OCI-LY7 (cell line): Measurements from ENCODE around the gene ETFB. TPM values are rescaled to one million over a fixed set of nuclear protein-coding genes. Genes with fewer than 3 reads are reported as not detected.

Experiments
- BruUV-seq: library from RNA; stranded (reverse); fragments of 400-500 nt; replicated peaks from 2 replicates; lab custom pipeline; 2021; lab: Mats Ljungman, UMichigan
- CTCF ChIA-PET: fragments of 300-600 bp; sonication (Branson Sonifier 250); formaldehyde crosslinking; loops from one replicate; lab custom pipeline; 2022; ENCODE audit warnings: antibody characterized with exemption; ENCODE audit not compliant: unreplicated experiment; lab: Charles Lee
- POLR2A ChIA-PET: fragments of 300-600 bp; sonication (Branson Sonifier 250); formaldehyde crosslinking; loops from one replicate; lab custom pipeline; 2022; ENCODE audit warnings: antibody characterized with exemption; lab: Charles Lee
- DNase-seq: peaks from one replicate; pipeline ENCODE4 v3.0.0-alpha.2; 2015; ENCODE audit warnings: low spot score
- H2AFZ ChIP-seq: fragments of 200-600 bp; sonication (generic), shearing (Covaris generic); 2 replicates; pipeline ENCODE4 v1.6.1; 2014; ENCODE audit warnings: mild to moderate bottlenecking, antibody characterized with exemption, low read length, moderate library complexity
- H3K27ac ChIP-seq: fragments of 200-600 bp; sonication (generic); 2 replicates; pipeline ENCODE4 v1.5.1; 2014; ENCODE audit warnings: mixed run types, low read depth, mild to moderate bottlenecking, moderate library complexity, low read length, inconsistent platforms; ENCODE audit not compliant: poor library complexity, severe bottlenecking
- H3K36me3 ChIP-seq: fragments of 200-600 bp; sonication (generic); 2 replicates; pipeline ENCODE4 v1.6.1; 2014; ENCODE audit warnings: mild to moderate bottlenecking, antibody characterized with exemption, low read length, moderate library complexity, mixed read lengths; ENCODE audit not compliant: insufficient read depth
- H3K4me1 ChIP-seq: fragments of 200-600 bp; sonication (generic); 2 replicates; pipeline ENCODE4 v1.5.1; 2014; ENCODE audit warnings: mild to moderate bottlenecking, low read length; ENCODE audit not compliant: insufficient read depth, poor library complexity, severe bottlenecking
- H3K4me2 ChIP-seq: fragments of 200-600 bp; sonication (generic); 2 replicates; pipeline ENCODE4 v1.6.1; 2014; ENCODE audit warnings: mild to moderate bottlenecking, low read length
- H3K4me3 ChIP-seq: fragments of 200-600 bp; sonication (generic); 2 replicates; pipeline ENCODE4 v1.5.1; 2014; ENCODE audit warnings: mild to moderate bottlenecking, low read depth, low read length; ENCODE audit not compliant: poor library complexity, severe bottlenecking
- H3K79me2 ChIP-seq: fragments of 200-600 bp; sonication (generic); 2 replicates; pipeline ENCODE4 v1.6.1; 2016; ENCODE audit warnings: low read depth, mild to moderate bottlenecking, low read length, moderate library complexity, mixed read lengths; ENCODE audit not compliant: insufficient read depth
- H3K9me2 ChIP-seq: fragments of 200-600 bp; sonication (generic); 2 replicates; pipeline ENCODE4 v1.6.1; 2016; ENCODE audit warnings: mild to moderate bottlenecking, low read length, mixed read lengths; ENCODE audit not compliant: insufficient read depth
- H3K9me3 ChIP-seq: fragments of 200-600 bp; sonication (generic); 2 replicates; pipeline ENCODE4 v1.6.1; 2014; ENCODE audit warnings: mild to moderate bottlenecking, mixed run types, low read length, mixed read lengths
- H4K20me1 ChIP-seq: fragments of 200-600 bp; sonication (generic); 2 replicates; pipeline ENCODE4 v1.6.1; 2014; ENCODE audit warnings: mild to moderate bottlenecking, antibody characterized with exemption, low read length, moderate library complexity, mixed read lengths; ENCODE audit not compliant: insufficient read depth
- EZH2phosphoT487 ChIP-seq: fragments of 200-600 bp; sonication (generic); IDR thresholded peaks from 2 replicates; pipeline ENCODE4 v1.6.1; 2018; ENCODE audit warnings: low read depth, borderline replicate concordance, mild to moderate bottlenecking, mixed run types, antibody characterized with exemption, low read length, moderate library complexity, mixed read lengths
- intact Hi-C: fragments of 100-400 bp; cut with micrococcal nuclease; formaldehyde crosslinking; loops from one replicate; pipeline ENCODE4 v1.10.0; 2022; ENCODE audit not compliant: unreplicated experiment
- total RNA-seq, 2 experiments: library from RNA; depleted of rRNA in 1 of 2; stranded (reverse); fragments of >200 nt in 1 of 2; shearing (Covaris generic) in 1 of 2; gene quantifications; 2 replicates each; pipeline ENCODE4 v1.2.3, GENCODE V29; 2014 to 2022
- TF ChIP-seq, protein P1 (sequence below): fragments of 200-600 bp; sonication (generic); conservative IDR thresholded peaks from 2 replicates; pipeline ENCODE4 v1.5.1; 2014; ENCODE audit warnings: mild to moderate bottlenecking, antibody characterized with exemption, low read length, moderate library complexity, mixed read lengths

Gene ETFB
- total RNA-seq, 2 experiments from 2014 or later, result 58.2 to 71.6 TPM

- no peak for DNase-seq
- no peak for TF ChIP-seq EZH2phosphoT487
- TF ChIP-seq, protein P1, sequence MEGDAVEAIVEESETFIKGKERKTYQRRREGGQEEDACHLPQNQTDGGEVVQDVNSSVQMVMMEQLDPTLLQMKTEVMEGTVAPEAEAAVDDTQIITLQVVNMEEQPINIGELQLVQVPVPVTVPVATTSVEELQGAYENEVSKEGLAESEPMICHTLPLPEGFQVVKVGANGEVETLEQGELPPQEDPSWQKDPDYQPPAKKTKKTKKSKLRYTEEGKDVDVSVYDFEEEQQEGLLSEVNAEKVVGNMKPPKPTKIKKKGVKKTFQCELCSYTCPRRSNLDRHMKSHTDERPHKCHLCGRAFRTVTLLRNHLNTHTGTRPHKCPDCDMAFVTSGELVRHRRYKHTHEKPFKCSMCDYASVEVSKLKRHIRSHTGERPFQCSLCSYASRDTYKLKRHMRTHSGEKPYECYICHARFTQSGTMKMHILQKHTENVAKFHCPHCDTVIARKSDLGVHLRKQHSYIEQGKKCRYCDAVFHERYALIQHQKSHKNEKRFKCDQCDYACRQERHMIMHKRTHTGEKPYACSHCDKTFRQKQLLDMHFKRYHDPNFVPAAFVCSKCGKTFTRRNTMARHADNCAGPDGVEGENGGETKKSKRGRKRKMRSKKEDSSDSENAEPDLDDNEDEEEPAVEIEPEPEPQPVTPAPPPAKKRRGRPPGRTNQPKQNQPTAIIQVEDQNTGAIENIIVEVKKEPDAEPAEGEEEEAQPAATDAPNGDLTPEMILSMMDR, result no peak
- no peaks in the 10 kb centered on the region for H3K79me2 ChIP-seq
- no peak overlapping the region for H3K4me2 ChIP-seq
- H3K27ac ChIP-seq, result no peak overlapping the region
- H3K36me3 ChIP-seq, result no peaks in the 10 kb centered on the region
- no peaks in the 10 kb centered on the region for H4K20me1 ChIP-seq
- ChIA-PET CTCF (no interaction called here), POLR2A (no interaction called here)
- H3K4me1 ChIP-seq, result no peaks in the 10 kb centered on the region
- no peak overlapping the region for H3K4me3 ChIP-seq
- intact Hi-C loops, result no loop called here
- H3K9me2 ChIP-seq, result no peaks in the 10 kb centered on the region
- H3K9me3 ChIP-seq, result no peaks in the 10 kb centered on the region
- H2AFZ ChIP-seq, result no peak overlapping the region
- no TSS peak for BruUV-seq
These were observed 68.8 kb downstream of the ETFB start for GRCh38 chr19:51297406-51297805.

DNA sequence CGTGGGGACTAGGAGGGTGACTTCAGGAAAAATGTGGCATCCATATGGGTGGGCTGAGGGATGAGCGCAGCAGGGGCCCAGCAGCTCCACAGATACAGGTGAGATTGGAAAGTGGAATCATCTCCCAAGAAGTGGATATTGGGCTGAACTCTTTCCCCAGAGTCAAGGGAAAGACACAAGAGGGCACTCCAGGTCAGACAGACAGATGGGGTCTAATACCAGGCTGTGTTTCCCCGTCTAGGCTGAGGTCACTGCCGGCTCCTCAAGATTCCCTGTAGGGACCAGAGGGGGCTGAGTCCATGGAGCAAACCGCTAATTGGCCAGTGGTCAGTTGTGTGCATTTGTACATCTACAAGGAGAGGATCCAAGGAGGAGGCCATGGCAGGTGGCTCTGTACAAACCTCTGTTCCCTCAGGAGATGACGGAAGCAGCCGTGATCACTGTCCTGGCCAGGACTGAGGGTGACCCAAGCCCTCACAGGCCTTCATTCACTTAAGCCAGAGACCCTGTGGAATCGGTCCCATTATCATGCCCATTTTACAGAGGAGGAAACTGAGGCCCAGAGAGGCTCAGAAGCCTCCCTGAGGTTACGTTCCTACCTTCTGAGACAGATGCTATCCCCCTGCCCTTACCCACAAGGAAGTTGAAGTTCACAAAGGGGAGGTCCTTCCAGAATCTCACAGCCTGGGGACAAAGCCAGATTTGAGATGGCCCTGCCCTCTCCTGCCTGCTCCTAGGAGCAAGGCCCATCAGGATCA, 69.7 kb downstream of the ETFB start:
- H3K4me1 ChIP-seq, result no peaks in the 10 kb centered on the region
- ChIA-PET CTCF (no interaction called here), POLR2A (no interaction called here)
- H3K4me2 ChIP-seq, result no peak overlapping the region
- H2AFZ ChIP-seq, result no peak overlapping the region
- no peak for DNase-seq
- H3K4me3 ChIP-seq, result no peak overlapping the region
- BruUV-seq, result no TSS peak
- no peak overlapping the region for H3K27ac ChIP-seq
- intact Hi-C loops, result no loop called here
- H3K79me2 ChIP-seq, result no peaks in the 10 kb centered on the region
- TF ChIP-seq EZH2phosphoT487, result no peak
- TF ChIP-seq, protein P1, result peak; percentile 25; the same call in 1 of the 2 replicates
- H4K20me1 ChIP-seq, result no peaks in the 10 kb centered on the region
- H3K9me2 ChIP-seq, result no peaks in the 10 kb centered on the region
- H3K36me3 ChIP-seq, result no peaks in the 10 kb centered on the region
- no peaks in the 10 kb centered on the region for H3K9me3 ChIP-seq
